ENCODE data around the gene HMGB3.

- TF ChIP-seq, protein P1, sequence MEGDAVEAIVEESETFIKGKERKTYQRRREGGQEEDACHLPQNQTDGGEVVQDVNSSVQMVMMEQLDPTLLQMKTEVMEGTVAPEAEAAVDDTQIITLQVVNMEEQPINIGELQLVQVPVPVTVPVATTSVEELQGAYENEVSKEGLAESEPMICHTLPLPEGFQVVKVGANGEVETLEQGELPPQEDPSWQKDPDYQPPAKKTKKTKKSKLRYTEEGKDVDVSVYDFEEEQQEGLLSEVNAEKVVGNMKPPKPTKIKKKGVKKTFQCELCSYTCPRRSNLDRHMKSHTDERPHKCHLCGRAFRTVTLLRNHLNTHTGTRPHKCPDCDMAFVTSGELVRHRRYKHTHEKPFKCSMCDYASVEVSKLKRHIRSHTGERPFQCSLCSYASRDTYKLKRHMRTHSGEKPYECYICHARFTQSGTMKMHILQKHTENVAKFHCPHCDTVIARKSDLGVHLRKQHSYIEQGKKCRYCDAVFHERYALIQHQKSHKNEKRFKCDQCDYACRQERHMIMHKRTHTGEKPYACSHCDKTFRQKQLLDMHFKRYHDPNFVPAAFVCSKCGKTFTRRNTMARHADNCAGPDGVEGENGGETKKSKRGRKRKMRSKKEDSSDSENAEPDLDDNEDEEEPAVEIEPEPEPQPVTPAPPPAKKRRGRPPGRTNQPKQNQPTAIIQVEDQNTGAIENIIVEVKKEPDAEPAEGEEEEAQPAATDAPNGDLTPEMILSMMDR (IDR thresholded peaks at IDR 0.05) = no peak
- no peak for TF ChIP-seq EZH2 (IDR thresholded peaks at IDR 0.05; ENCODE audit: borderline replicate concordance, insufficient read depth, low read depth, low read length, poor library complexity, severe bottlenecking)
These were observed 14.0 kb upstream of the HMGB3 start for GRCh38 chrX:150968862-150969720.
